GM21717 (cell line): ENCODE data around the gene AMACR.
"Not testable (repeated sequence)": the region's sequence is repeated elsewhere in the genome, so short reads cannot be mapped to it uniquely, and the experiment has no call there.

ENCODE experiments used
- ATAC-seq: cut with Tn5 transposase; IDR thresholded peaks from one replicate; pipeline ENCODE4 v1.9.1; 2021; ENCODE audit warnings: mild to moderate bottlenecking, moderate library complexity; ENCODE audit not compliant: unreplicated experiment

The AMACR gene

DNA sequence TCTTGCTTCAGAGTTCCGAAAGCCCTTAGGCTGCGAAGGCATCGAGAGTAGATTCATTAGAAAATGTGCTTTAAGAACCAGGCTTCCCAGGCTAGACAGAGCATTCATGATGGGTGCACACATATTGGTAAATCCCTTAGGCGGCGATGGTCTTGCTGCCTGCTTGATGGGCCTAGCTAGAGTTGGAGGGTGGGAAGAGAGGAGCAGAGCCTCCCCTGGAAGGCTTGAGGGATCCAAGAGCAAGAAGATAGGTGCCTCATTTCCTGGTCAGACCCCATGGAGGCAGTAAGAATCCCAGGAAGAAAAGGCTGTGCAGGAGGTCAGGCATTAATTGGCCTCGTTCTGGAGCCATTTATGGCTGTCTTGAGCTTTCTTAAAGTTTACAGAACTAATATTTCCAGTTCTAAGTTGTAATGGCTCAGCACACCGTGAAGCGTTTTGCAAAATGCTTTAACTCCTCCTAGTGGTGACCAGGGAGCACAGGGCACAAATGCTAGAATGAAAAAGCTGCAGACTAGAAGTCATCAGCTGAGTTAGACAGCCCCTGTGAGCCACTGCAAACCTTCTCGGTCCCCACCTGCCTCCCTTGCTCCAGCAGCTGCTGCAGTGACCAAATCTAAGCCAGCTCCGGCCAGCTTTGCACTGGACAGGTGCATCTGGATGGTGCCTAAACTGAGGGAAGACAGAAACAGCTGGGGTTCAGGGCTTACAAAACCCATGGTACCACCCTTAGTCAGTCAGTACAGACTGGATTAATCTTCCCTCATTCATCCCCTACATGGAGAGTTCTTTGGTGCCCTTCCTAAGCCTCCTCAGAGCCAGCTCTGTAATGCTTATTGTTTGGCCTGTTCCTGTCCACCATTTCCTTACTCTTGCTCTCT is 38.0 kb downstream of the AMACR start:
- ATAC-seq, result peak; percentile 75

- no peak for ATAC-seq
These were observed 39.4 kb downstream of the AMACR start for GRCh38 chr5:33968211-33969005.

- no peak for ATAC-seq
These were observed 41.0 kb downstream of the AMACR start for GRCh38 chr5:33966805-33967204.

DNA sequence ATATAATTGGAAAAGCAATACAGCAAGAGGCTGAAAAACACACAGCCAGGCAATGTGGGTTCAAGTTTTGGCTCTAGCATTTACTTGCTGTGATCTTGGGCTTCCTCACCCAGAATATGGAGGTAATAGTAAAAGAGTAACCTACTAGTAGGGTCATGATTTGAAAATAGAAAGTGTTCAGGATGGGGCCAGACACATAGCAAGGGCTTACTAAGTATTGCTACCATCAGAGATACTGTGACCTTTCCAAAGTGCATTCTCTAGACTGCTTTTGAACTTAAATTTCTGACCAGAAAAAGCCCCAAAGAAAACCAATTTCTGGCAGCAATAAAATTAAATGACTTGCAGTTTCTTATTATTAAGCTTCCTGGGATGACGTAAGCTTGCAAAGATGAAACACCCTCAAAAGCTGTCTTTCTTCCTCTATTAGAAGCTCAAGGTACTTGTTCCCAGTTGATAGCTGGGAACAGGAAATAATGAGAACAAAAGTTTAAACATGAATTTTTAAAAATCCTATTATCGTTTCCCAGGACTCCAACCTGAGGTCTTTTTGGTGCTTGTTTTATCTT is 43.6 kb downstream of the AMACR start:
- ATAC-seq, result no peak

GRCh38 chr5:33958176-33958575 is 49.7 kb downstream of the AMACR start:
- no peak for ATAC-seq

DNA sequence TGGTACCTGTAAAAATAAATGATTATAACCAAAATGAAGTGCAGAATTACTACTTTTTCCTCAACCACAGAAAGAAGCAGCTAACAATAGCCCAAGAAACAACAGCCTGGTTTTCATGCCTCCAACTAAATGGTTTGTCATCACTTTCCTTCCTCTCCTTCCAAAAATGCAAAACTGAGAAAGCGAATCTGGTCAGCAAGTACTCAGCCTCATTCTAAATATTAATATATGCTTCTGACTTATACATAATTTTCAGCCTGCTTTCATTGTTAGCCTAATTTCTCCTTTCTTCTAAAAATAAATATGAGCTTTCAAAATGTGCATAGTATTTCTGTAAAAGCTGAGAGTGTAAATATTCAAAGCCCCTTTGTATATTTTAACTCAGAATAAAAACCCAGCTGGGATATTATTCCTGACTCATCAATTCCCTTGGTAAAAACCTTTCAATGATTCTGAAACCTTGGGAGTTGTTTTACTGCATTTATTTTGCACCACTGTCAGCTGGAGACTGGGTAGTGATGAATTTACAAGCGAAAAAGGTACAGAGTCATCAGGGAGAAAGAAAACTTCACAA is 50.2 kb downstream of the AMACR start:
- ATAC-seq, result no peak

DNA sequence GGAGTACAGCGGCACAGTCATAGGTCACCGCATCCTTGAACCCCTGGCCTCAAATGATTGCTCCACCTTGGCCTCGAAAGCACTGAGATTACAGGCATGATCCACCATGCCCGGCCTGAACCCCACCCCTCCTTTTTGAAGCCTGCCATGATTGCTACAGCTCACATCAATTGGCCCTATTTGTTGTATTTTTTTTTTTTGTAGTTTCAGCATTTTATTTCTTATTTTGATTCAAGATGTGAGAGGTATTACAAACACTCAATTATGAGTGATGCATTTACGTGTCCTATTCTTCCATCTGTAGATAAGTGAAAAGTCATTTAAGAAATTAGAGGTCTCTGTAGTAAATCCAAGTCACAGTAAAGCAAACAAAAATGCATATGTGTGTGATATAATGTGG is 55.7 kb downstream of the AMACR start:
- not testable (repeated sequence) for ATAC-seq

- ATAC-seq, result no peak
These were observed 63.2 kb downstream of the AMACR start for GRCh38 chr5:33944543-33945132.

GRCh38 chr5:33941090-33941489 is 66.8 kb downstream of the AMACR start:
- no peak for ATAC-seq

- no peak for ATAC-seq
These were observed 68.1 kb downstream of the AMACR start for GRCh38 chr5:33939556-33940262.

GRCh38 chr5:33938881-33939280 is 69.0 kb downstream of the AMACR start:
- no peak for ATAC-seq

DNA sequence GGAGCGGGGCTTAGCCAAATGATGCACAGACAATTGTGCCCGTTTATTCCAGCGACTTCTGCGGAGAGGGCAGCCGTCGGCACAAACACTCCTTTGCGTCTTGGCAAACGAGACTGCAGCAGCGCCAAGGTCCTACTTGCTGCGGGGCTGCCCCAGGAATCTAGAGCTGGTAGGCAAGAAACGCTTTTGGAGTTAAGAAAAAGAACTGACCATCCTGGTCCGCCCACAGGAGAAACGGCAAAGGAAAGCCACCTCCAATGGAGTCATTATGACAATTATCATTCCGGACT is 69.4 kb downstream of the AMACR start:
- ATAC-seq, result no peak

- ATAC-seq, result no peak
These were observed 69.9 kb downstream of the AMACR start for GRCh38 chr5:33937707-33938506.

- no peak for ATAC-seq
These were observed 70.7 kb downstream of the AMACR start for GRCh38 chr5:33937017-33937706.

- no peak for ATAC-seq
These were observed 71.4 kb downstream of the AMACR start, which contains the start of gene RXFP3 for GRCh38 chr5:33936381-33937016. TSS of gene RXFP3 (plus strand) at chr5:33936386. CDS start at chr5:33936741, 355 bp downstream.
